Activated CD8-positive, alpha-beta T cell treated with anti-CD3 and anti-CD28 coated beads for 36 hours (primary cell): Measurements from ENCODE around the gene NPTX1. TPM values are rescaled to one million over a fixed set of nuclear protein-coding genes. Genes with fewer than 3 reads are reported as not detected.

Experiments used
- ATAC-seq: fragments of 200-7000 bp; cut with Tn5 transposase; one replicate; pipeline ENCODE4 v1.10.0; 2021; ENCODE audit warnings: mild to moderate bottlenecking, moderate library complexity
- CTCF ChIA-PET: fragments of 350-600 bp; sonication (Branson Sonifier 250); formaldehyde crosslinking; loops from one replicate; lab custom pipeline; 2021; ENCODE audit warnings: antibody characterized with exemption; lab: Charles Lee
- POLR2A ChIA-PET: fragments of 350-600 bp; sonication (Branson Sonifier 250); formaldehyde crosslinking; loops from one replicate; lab custom pipeline; 2021; ENCODE audit warnings: antibody characterized with exemption; lab: Charles Lee
- DNase-seq: peaks from one replicate; pipeline ENCODE4 v3.0.0-alpha.2; 2020
- H3K27ac Mint-ChIP-seq: one replicate; pipeline ENCODE4 v1.8.0; 2021; ENCODE audit warnings: mild to moderate bottlenecking, mixed read lengths
- H3K27me3 Mint-ChIP-seq: one replicate; pipeline ENCODE4 v1.8.0; 2021; ENCODE audit warnings: mixed read lengths
- H3K36me3 Mint-ChIP-seq: one replicate; pipeline ENCODE4 v1.8.0; 2021; ENCODE audit warnings: low read depth, mixed read lengths
- H3K4me1 Mint-ChIP-seq: one replicate; pipeline ENCODE4 v1.8.0; 2021; ENCODE audit warnings: low read depth, mixed read lengths
- H3K4me3 Mint-ChIP-seq: one replicate; pipeline ENCODE4 v1.8.0; 2021; ENCODE audit warnings: mild to moderate bottlenecking, moderate library complexity, mixed read lengths
- H3K9me3 Mint-ChIP-seq: one replicate; pipeline ENCODE4 v1.8.0; 2021; ENCODE audit warnings: mixed read lengths
- CTCF ChIP-seq: fragments of 200-600 bp; IDR thresholded peaks from one replicate; pipeline ENCODE4 v1.8.0; 2022; ENCODE audit warnings: antibody characterized with exemption, mild to moderate bottlenecking
- intact Hi-C: fragments of 100-400 bp; cut with micrococcal nuclease; formaldehyde crosslinking; loops from one replicate; pipeline ENCODE4 v1.10.0; 2022
- total RNA-seq, 2 experiments: library from RNA; stranded (reverse); gene quantifications; one replicate each; pipeline ENCODE4 v1.2.3, GENCODE V29; 2021

Gene NPTX1
- total RNA-seq, 2 experiments from 2014 or later = 3.4 to 5.1 TPM

GRCh38 chr17:80432961-80433550 is 43.4 kb downstream of the NPTX1 start:
- intact Hi-C loops = no loop called here
- H3K4me3 Mint-ChIP-seq = no peak overlapping the region
- H3K4me1 Mint-ChIP-seq = no peaks in the 10 kb centered on the region
- ChIA-PET POLR2A (interaction anchor here (0.6 kb wide), 1 partner anchor 1165 kb away, joined by 3 read pairs; no protein-coding TSS in a partner anchor), CTCF (no interaction called here)
- DNase-seq (no peak), ATAC-seq (no peak)
- H3K9me3 Mint-ChIP-seq = no peaks in the 10 kb centered on the region
- no peaks in the 10 kb centered on the region for H3K27me3 Mint-ChIP-seq
- no peak for TF ChIP-seq CTCF
- no peak overlapping the region for H3K27ac Mint-ChIP-seq
- no peaks in the 10 kb centered on the region for H3K36me3 Mint-ChIP-seq

- no peaks in the 10 kb centered on the region for H3K9me3 Mint-ChIP-seq
- H3K36me3 Mint-ChIP-seq = no peaks in the 10 kb centered on the region
- intact Hi-C loops = no loop called here
- no peaks in the 10 kb centered on the region for H3K27me3 Mint-ChIP-seq
- H3K4me1 Mint-ChIP-seq = no peaks in the 10 kb centered on the region
- no peak overlapping the region for H3K4me3 Mint-ChIP-seq
- DNase-seq = no peak
- no peak overlapping the region for H3K27ac Mint-ChIP-seq
- ChIA-PET POLR2A (interaction anchor here (0.6 to 1.6 kb wide), 2 partner anchors 22 to 1164 kb away, joined by 3 to 4 read pairs; no protein-coding TSS in a partner anchor), CTCF (no interaction called here)
- no peak for TF ChIP-seq CTCF
- ATAC-seq = no peak
Observed at GRCh38 chr17:80432350-80432955, 44.0 kb downstream of the NPTX1 start.

GRCh38 chr17:80431246-80432195 is 44.9 kb downstream of the NPTX1 start:
- POLR2A ChIA-PET = interaction anchor here (1.6 kb wide), 1 partner anchor 23 kb away, joined by 4 read pairs; no protein-coding TSS in a partner anchor
- DNase-seq = no peak
- CTCF ChIA-PET = no interaction called here
- peaks cover 5% of the 10 kb centered on the region for H3K4me1 Mint-ChIP-seq
- no peak for ATAC-seq
- no peaks in the 10 kb centered on the region for H3K36me3 Mint-ChIP-seq
- intact Hi-C loops = no loop called here
- TF ChIP-seq CTCF = no peak
- H3K27me3 Mint-ChIP-seq = no peaks in the 10 kb centered on the region
- H3K9me3 Mint-ChIP-seq = no peaks in the 10 kb centered on the region
- no peak overlapping the region for H3K27ac Mint-ChIP-seq
- no peak overlapping the region for H3K4me3 Mint-ChIP-seq

GRCh38 chr17:80430446-80431245 is 45.8 kb downstream of the NPTX1 start:
- no peak for DNase-seq
- H3K36me3 Mint-ChIP-seq = no peaks in the 10 kb centered on the region
- no peak overlapping the region for H3K27ac Mint-ChIP-seq
- peaks cover 9% of the 10 kb centered on the region for H3K4me1 Mint-ChIP-seq
- no peaks in the 10 kb centered on the region for H3K27me3 Mint-ChIP-seq
- CTCF ChIA-PET = no interaction called here
- TF ChIP-seq CTCF = no peak
- intact Hi-C loops = no loop called here
- ATAC-seq = no peak
- POLR2A ChIA-PET = interaction anchor here (1.6 kb wide), 1 partner anchor 24 kb away, joined by 4 read pairs; no protein-coding TSS in a partner anchor
- no peaks in the 10 kb centered on the region for H3K9me3 Mint-ChIP-seq
- no peak overlapping the region for H3K4me3 Mint-ChIP-seq
